ENCODE measurements around the gene NOL4L. TPM values are rescaled to one million over a fixed set of nuclear protein-coding genes. Genes with fewer than 3 reads are reported as not detected.
A peak's percentile ranks its signal among the peaks of the same experiment; 100 is the strongest.

NOL4L gene
- total RNA-seq, 1 donor from 2014 or later = 11.9 TPM

DNA sequence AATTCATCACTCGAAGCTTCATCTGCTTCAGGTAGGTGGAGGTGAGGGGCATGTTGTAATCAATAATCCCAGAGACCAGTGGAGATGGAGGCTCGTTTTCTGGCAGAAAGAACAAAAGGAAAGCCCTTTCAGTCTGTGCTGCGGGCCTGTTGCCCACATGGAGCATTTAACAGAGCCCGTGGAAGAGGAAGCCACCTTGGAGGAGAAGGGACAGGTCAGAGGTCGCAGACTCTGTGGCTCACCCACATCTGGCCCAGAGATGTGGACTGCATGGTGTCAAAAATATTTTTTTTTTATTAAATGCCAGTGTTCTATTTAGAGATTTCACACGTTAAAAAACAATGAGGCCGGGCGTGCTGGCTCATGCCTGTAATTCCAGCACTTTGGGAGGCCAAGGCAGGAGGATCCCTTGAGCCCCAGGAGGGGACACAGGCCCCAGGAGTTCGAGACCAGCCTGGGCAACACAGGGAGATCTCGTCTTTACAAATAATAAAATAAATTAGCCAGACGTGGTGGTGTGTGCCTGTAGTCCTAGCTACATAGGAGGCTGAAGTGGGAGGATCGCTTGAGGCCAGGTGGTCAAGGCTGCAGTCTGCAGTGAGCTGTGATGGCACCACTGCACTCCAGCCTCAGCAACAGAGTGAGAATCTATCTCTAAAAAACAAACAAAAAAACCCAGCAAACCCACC, 73.6 kb downstream of the NOL4L start:
- Histone ChIP-seq H4K20me1 (ENCODE audit: low read depth) (no peaks in the 10 kb centered on the region), H3K79me2 (ENCODE audit: low read depth) (no peaks in the 10 kb centered on the region), H3K27me3 (no peaks in the 10 kb centered on the region), H3K36me3 (no peaks in the 10 kb centered on the region), H2AFZ (replicated peaks) (no peak overlapping the region), H3K4me1 (peaks cover 20% of the 10 kb centered on the region), H3F3A (ENCODE audit: low read depth) (peaks cover 10% of the 10 kb centered on the region), H3K4me3 (no peak overlapping the region), H3K27ac (no peak overlapping the region), H3K4me2 (peak overlapping the region; percentile 16), H3K9ac (no peak overlapping the region), H3K9me3 (ENCODE audit: low read depth) (no peaks in the 10 kb centered on the region)
- Mint-ChIP-seq H3K4me3 (peak overlapping the region; percentile 4), H3K27me3 (ENCODE audit: insufficient read depth, low read depth) (peaks cover 13% of the 10 kb centered on the region), H3K27ac (peak overlapping the region; percentile 48), H3K4me1 (peaks cover 64% of the 10 kb centered on the region), H3K36me3 (peaks cover 6% of the 10 kb centered on the region), H3K9me3 (peaks cover 3% of the 10 kb centered on the region)
- DNase-seq (ENCODE audit: low spot score) = no peak
- TF ChIP-seq, protein P1, sequence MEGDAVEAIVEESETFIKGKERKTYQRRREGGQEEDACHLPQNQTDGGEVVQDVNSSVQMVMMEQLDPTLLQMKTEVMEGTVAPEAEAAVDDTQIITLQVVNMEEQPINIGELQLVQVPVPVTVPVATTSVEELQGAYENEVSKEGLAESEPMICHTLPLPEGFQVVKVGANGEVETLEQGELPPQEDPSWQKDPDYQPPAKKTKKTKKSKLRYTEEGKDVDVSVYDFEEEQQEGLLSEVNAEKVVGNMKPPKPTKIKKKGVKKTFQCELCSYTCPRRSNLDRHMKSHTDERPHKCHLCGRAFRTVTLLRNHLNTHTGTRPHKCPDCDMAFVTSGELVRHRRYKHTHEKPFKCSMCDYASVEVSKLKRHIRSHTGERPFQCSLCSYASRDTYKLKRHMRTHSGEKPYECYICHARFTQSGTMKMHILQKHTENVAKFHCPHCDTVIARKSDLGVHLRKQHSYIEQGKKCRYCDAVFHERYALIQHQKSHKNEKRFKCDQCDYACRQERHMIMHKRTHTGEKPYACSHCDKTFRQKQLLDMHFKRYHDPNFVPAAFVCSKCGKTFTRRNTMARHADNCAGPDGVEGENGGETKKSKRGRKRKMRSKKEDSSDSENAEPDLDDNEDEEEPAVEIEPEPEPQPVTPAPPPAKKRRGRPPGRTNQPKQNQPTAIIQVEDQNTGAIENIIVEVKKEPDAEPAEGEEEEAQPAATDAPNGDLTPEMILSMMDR (IDR thresholded peaks at IDR 0.05) = no peak
- TF ChIP-seq EZH2phosphoT487 (IDR thresholded peaks at IDR 0.05) = no peak
- TF ChIP-seq EZH2 (IDR thresholded peaks at IDR 0.05) = no peak

DNA sequence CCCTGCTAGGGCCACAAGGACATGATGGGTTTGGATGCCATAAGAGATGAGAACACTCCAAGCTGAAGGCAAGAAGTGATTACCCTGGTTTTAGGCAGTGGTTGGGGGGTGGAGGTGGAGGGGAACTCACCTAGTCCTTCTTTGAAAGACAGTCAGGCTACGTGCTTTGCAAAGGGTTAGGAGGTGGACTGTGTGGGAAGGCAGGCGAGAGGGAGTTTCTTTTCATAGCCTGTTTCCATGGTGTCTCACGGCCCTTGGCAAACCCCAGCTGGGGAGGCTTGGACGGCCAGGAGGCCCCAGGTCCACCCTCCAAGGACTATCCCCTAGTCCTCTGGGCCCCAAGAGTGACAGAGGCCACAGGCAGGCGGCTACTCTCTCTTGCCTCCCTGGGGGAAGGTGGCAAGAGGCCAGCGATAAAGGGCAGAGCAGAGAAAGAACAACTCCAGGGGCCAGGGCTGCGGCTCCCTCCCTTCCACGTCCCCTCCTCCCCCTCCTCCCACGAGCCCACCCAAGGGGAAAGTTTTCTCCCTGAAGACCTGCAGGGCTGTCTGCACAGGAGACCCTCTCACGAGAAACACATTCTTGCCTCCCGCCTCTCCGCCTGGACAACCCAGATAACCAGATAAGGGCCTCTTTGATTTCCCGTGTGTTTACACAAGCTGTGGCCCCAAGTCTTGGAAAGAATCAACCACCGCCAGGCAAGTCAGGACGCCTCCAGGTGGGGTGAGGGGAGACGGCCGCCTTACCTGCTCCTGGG, 74.4 kb downstream of the NOL4L start:
- Mint-ChIP-seq H3K27ac (peak overlapping the region; percentile 88), H3K4me3 (peak overlapping the region; percentile 11), H3K9me3 (peaks cover 3% of the 10 kb centered on the region), H3K27me3 (ENCODE audit: insufficient read depth, low read depth) (peaks cover 13% of the 10 kb centered on the region), H3K36me3 (peaks cover 3% of the 10 kb centered on the region), H3K4me1 (peaks cover 57% of the 10 kb centered on the region)
- H3K9ac ChIP-seq = no peak overlapping the region
- no peak overlapping the region for H2AFZ ChIP-seq (replicated peaks)
- H4K20me1 ChIP-seq (ENCODE audit: low read depth) = no peaks in the 10 kb centered on the region
- no peaks in the 10 kb centered on the region for H3K27me3 ChIP-seq
- H3K9me3 ChIP-seq (ENCODE audit: low read depth) = no peaks in the 10 kb centered on the region
- peak overlapping the region; percentile 16 for H3K4me2 ChIP-seq
- no peak for TF ChIP-seq EZH2phosphoT487 (IDR thresholded peaks at IDR 0.05)
- no peak for TF ChIP-seq EZH2 (IDR thresholded peaks at IDR 0.05)
- TF ChIP-seq, protein P1 (IDR thresholded peaks at IDR 0.05) = no peak
- DNase-seq (ENCODE audit: low spot score) = no peak
- H3K4me3 ChIP-seq = no peak overlapping the region
- peaks cover 20% of the 10 kb centered on the region for H3K4me1 ChIP-seq
- peaks cover 10% of the 10 kb centered on the region for H3F3A ChIP-seq (ENCODE audit: low read depth)
- H3K36me3 ChIP-seq = no peaks in the 10 kb centered on the region
- H3K79me2 ChIP-seq (ENCODE audit: low read depth) = no peaks in the 10 kb centered on the region
- no peak overlapping the region for H3K27ac ChIP-seq

DNA sequence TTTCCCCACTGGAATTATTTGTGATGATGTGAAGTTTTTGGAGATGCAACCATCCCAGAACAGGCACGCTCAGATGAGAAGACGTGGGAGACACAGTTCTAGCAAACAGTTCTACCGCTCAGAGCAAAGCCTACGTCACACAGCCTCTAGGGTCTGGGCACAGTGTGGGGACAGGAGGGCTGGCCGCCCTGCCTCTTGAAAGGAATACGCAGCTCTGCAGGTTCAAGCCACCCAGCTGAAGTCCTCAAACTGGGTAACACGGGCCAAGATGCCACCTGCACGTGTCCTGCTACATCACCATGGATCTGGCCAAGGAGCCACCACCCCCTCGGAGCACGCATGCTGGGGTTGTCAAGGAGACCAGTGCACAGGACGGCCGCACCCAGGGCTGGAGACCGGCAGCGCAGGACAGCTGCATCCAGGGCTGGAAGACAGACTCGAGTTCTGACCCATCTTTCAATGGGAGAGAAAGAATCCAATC, 75.0 kb downstream of the NOL4L start:
- Histone ChIP-seq H3K4me2 (peak overlapping the region; percentile 16), H4K20me1 (ENCODE audit: low read depth) (no peaks in the 10 kb centered on the region), H3K27me3 (no peaks in the 10 kb centered on the region), H3K4me1 (peaks cover 20% of the 10 kb centered on the region), H3K9ac (no peak overlapping the region), H3K4me3 (no peak overlapping the region), H3K79me2 (ENCODE audit: low read depth) (no peaks in the 10 kb centered on the region), H3K36me3 (no peaks in the 10 kb centered on the region), H3K27ac (no peak overlapping the region), H3F3A (ENCODE audit: low read depth) (peaks cover 10% of the 10 kb centered on the region), H3K9me3 (ENCODE audit: low read depth) (no peaks in the 10 kb centered on the region), H2AFZ (replicated peaks) (no peak overlapping the region)
- no peak for TF ChIP-seq EZH2phosphoT487 (IDR thresholded peaks at IDR 0.05)
- TF ChIP-seq EZH2 (IDR thresholded peaks at IDR 0.05) = no peak
- TF ChIP-seq, protein P1 (IDR thresholded peaks at IDR 0.05) = no peak
- DNase-seq (ENCODE audit: low spot score) = no peak
- Mint-ChIP-seq H3K27me3 (ENCODE audit: insufficient read depth, low read depth) (peaks cover 10% of the 10 kb centered on the region), H3K36me3 (peaks cover 3% of the 10 kb centered on the region), H3K27ac (peak overlapping the region; percentile 88), H3K4me1 (peaks cover 54% of the 10 kb centered on the region), H3K4me3 (peak overlapping the region; percentile 41), H3K9me3 (peaks cover under 1% of the 10 kb centered on the region)

Data from neural progenitor cell (in vitro differentiated cells).